ENCODE data around the gene RCOR1. TPM values are rescaled to one million over a fixed set of nuclear protein-coding genes. Genes with fewer than 3 reads are reported as not detected.

Gene RCOR1
- total RNA-seq, 1 experiment from 2014 or later = 7.1 TPM

DNA sequence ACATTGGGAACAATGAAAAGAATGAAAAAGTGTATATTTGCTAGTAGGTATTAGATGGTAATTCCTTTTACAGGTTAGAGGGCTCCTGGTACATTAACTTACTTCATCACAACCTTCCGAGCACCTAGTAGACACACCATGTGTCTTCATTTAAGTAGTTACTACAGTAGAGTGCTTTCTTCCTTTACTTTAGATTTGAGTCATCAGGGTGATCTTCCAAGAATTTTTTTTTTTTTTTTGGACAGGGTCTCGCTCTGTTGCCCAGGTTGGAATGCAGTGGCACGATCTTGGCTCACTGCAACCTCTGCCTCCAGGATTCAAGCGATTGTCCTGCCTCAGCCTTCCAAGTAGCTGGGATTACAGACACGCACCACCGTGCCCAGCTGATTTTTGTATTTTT is 105.1 kb downstream of the RCOR1 start:
- Histone ChIP-seq H3K9me3 (no peaks in the 10 kb centered on the region; the same call in 1 of the 2 replicates), H3K36me3 (0 out of 2 replicates have a peak, but pooled peaks cover 5% of the 10 kb centered on the region), H3K4me3 (no peak overlapping the region), H3K27me3 (no peaks in the 10 kb centered on the region)
- no peak for DNase-seq

DNA sequence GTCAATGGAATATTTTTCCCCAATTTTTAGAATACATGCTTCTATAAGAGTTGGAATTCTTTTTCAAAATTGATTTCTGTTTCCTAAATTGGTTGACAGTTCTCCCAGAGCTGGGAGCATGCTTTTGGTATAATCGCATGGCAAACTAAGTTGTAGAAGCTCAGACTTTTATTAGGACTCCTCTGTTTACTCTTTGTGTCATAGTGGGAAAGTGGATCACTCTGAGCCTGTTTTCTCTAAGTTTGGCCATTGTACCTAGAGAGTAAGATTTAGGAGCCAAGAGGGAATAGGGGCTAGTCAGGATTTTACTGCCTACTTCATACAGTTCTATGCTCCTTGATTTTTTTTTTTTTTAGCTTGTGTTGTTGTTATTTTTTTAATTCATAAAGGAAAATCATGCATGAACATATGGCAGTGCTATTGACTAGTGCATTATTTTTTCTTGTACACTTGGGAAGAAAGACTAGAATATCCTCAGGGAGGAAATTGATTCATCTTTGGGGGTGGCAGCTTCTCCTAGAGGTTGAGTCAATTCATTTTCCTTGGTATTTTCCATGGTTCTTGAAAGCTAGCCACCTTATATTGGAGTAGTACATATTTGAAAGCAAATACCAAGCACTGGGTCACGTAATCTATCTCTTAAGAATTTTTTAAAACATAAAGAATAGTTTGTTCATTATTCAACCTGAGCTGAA is 107.1 kb downstream of the RCOR1 start:
- no peak for DNase-seq
- Histone ChIP-seq H3K27me3 (no peaks in the 10 kb centered on the region), H3K4me3 (no peak overlapping the region), H3K36me3 (peaks cover 12% of the 10 kb centered on the region), H3K9me3 (no peaks in the 10 kb centered on the region; the same call in 1 of the 2 replicates)

DNA sequence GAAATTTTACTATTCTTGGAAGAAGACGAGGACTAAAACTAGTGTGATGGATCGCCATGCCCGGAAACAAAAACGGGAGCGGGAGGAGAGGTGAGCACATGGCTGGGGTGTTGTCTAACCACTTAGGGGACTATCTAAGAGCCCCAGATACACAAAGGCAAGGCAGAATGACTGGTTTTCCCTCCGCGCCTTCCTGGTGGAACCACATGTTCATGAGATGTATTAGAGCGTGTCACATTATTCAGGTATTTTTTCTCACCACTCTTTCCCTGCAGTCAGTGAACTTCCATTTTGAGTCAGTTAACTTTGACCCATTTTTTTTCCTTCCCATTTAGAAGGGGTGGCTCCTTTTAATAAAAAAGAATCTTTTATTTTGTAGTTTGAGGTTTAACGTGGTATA is 116.0 kb downstream of the RCOR1 start:
- H3K27me3 ChIP-seq = no peaks in the 10 kb centered on the region
- peaks cover under 1% of the 10 kb centered on the region; the same call in 1 of the 2 replicates for H3K36me3 ChIP-seq
- no peak for DNase-seq
- no peak overlapping the region for H3K4me3 ChIP-seq
- 0 out of 2 replicates have a peak, but pooled peaks cover 2% of the 10 kb centered on the region for H3K9me3 ChIP-seq

DNA sequence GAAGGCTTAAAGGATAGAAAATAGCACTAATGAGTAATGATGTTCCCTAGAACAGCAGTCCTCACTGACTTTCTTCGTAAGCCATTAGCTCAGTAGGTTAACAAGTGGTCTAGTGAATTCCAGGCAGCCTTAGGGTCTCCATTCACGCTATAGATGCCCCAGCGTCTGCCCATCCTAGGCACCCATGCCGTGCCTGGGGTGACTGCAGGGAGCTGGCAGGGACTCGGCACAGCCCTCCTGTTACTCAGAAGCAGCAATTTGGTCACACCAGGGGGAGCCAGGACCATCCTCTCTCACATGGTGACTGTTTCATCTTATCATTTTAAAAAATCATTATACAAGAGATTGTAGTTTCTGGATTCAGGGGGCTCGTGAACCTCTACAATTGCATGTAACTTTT is 118.8 kb downstream of the RCOR1 start:
- Histone ChIP-seq H3K9me3 (0 out of 2 replicates have a peak, but pooled peaks cover under 1% of the 10 kb centered on the region), H3K36me3 (no peaks in the 10 kb centered on the region), H3K4me3 (no peak overlapping the region), H3K27me3 (no peaks in the 10 kb centered on the region)
- no peak for DNase-seq

DNA sequence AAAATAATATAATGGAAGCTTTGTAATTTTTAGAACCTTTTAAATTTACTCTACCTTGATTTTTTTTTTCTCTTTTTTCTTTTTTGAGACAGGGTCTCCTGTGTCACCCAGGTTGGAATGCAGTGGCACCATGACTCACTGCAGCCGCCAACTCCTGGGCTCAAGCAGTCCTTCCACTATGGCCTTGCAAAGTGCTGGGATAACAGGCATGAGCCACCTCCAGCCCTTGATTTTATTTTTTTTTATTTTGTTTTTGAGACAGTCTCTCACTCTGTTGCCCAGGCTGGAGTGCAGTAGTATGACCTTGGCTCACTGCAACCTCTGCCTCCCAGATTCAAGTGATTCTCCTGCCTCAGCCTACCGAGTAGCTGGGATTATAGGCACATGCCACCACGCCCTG is 119.5 kb downstream of the RCOR1 start:
- Histone ChIP-seq H3K4me3 (no peak overlapping the region), H3K9me3 (no peaks in the 10 kb centered on the region), H3K27me3 (no peaks in the 10 kb centered on the region), H3K36me3 (no peaks in the 10 kb centered on the region)
- DNase-seq = no peak

GRCh38 chr14:102717276-102717675 is 124.8 kb downstream of the RCOR1 start:
- no peaks in the 10 kb centered on the region for H3K36me3 ChIP-seq

DNA sequence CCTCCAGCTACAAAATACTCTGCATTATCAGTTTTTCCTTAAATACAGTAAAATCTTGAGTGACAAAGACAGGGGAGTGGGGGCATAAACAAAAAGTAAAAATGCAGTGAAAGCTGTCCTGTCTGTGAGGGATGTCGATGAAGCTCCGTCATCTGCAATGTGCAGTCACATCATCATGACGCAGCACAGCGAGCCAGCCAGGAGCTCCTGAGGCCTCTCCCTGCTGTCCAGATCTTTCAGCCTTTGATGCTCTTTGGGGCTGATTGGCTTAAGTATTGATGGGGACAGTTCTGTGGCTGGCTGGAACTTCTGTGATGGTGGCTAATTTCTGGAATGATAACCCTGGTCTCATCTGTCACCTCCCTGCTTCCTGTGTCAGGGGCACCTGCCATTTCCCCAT is 130.2 kb downstream of the RCOR1 start:
- Histone ChIP-seq H3K9me3 (no peaks in the 10 kb centered on the region), H3K36me3 (no peaks in the 10 kb centered on the region), H3K4me3 (no peak overlapping the region), H3K27me3 (no peaks in the 10 kb centered on the region)
- no peak for DNase-seq

More at GRCh38 chr14:102717276-102717675, 124.8 kb downstream of the RCOR1 start:
- Histone ChIP-seq H3K4me3 (no peak overlapping the region), H3K27me3 (no peaks in the 10 kb centered on the region), H3K9me3 (no peaks in the 10 kb centered on the region)
- no peak for DNase-seq

- Histone ChIP-seq H3K36me3 (no peaks in the 10 kb centered on the region), H3K27me3 (no peaks in the 10 kb centered on the region), H3K4me3 (no peak overlapping the region), H3K9me3 (no peaks in the 10 kb centered on the region)
- no peak for DNase-seq
These were observed 131.2 kb downstream of the RCOR1 start for GRCh38 chr14:102723650-102724049.

- Histone ChIP-seq H3K36me3 (no peaks in the 10 kb centered on the region), H3K27me3 (no peaks in the 10 kb centered on the region), H3K4me3 (no peak overlapping the region)
These were observed 133.9 kb downstream of the RCOR1 start for GRCh38 chr14:102726191-102726949.

DNA sequence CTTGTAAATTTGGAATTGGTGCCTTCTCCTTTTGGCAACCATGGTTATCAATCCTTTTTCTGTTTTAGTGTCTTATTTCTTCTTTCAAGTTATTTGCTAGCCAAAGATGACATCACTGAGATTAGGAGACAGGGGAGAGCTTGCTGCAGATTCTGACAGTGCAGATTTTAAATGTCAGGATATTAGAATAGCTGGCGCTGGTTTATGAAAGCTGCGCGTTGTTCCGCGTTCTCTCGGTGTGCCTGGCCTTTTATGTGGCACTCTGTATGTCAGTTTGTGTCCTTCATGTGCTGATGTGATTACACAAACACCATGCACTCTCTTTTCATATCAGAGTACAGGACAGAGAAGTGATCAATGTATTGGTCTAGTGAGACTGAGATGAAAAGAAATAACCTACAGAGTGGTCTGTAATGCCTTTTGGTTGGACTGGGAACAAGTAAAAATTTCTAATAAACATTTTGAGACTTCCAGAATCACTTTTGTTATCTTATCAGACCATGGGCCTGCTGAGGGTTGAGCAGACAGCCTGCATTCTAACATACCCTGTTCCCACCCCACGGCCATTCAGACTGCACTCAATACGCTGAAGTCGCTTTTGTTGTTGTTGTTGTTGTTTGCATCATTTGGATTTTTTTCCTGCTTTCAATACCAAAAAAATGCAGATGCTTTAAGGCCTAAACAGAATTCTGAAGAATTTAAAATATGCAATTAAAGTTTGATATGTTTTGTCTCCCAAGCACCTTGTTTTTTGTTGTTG is 135.1 kb downstream of the RCOR1 start:
- no peaks in the 10 kb centered on the region for H3K27me3 ChIP-seq
- H3K9me3 ChIP-seq = no peaks in the 10 kb centered on the region
- no peak overlapping the region for H3K4me3 ChIP-seq
- H3K36me3 ChIP-seq = no peaks in the 10 kb centered on the region
- no peak for DNase-seq

More at GRCh38 chr14:102726191-102726949, 133.9 kb downstream of the RCOR1 start:
- no peak for DNase-seq
- no peaks in the 10 kb centered on the region for H3K9me3 ChIP-seq

- Histone ChIP-seq H3K27me3 (no peaks in the 10 kb centered on the region), H3K9me3 (no peaks in the 10 kb centered on the region), H3K4me3 (no peak overlapping the region), H3K36me3 (no peaks in the 10 kb centered on the region)
- no peak for DNase-seq
These were observed 136.1 kb downstream of the RCOR1 start for GRCh38 chr14:102728501-102728900.

GRCh38 chr14:102729268-102729667 is 136.8 kb downstream of the RCOR1 start:
- DNase-seq = no peak
- Histone ChIP-seq H3K9me3 (no peaks in the 10 kb centered on the region), H3K36me3 (no peaks in the 10 kb centered on the region), H3K4me3 (no peak overlapping the region), H3K27me3 (no peaks in the 10 kb centered on the region)

DNA sequence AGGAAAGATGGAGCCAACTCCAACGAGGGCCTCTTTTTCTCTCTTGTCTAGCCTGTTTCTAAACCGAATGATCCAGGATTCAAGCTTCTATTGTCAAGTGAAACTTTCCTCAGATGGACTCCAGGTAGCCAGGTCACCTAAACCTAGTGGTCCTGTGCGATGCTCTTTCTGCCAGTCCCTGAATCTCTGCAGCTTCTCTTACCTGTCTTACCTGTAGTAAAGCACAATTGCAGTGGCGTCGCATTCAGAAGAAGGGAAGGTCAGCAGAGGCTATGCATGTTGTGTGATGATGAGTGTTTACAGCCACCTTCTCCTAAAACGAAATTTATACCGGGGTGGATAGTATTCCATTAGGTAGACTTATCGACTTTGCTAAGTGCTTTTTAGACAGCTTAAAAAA is 137.4 kb downstream of the RCOR1 start:
- Histone ChIP-seq H3K4me3 (no peak overlapping the region), H3K36me3 (no peaks in the 10 kb centered on the region), H3K27me3 (no peaks in the 10 kb centered on the region), H3K9me3 (no peaks in the 10 kb centered on the region)
- no peak for DNase-seq

DNA sequence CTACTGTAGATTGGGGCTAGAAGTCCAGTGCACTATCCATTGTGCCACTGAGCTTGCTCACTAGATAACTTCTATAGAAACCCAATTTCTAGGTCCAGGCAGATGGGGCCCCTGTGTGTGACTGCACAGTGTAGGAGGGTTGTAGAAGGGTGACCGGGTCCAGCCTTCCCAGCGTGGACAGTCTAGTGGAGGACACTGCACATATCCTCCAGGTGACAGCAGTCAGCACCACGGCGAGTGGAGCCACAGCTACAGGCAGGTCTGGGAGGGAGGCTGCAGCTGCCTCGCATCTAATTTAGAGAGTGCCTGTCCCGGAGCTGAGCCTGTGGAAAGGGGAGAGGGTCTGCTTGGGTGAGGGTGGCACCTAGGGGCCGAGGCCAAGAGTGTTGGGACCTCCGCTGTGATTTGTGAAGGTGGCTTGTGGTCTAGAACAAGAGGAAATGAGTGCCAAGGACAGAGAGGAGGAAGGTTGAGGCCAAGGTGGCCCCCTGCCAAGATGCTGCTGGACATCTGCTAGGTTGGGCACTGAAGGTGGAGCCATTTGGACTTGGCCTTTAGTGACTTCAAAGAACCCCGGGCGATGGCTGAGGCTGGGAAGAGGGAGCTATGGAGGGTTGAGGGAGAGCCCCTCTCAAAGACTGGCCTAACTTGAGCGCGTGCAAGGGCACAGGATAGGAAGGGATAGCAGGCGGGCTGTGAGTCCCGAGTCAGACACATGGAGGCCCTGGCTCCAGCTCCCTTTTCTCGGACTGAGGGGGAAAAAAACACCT is 138.8 kb downstream of the RCOR1 start:
- no peak for DNase-seq
- H3K9me3 ChIP-seq = no peaks in the 10 kb centered on the region
- H3K36me3 ChIP-seq = no peaks in the 10 kb centered on the region
- no peak overlapping the region for H3K4me3 ChIP-seq
- no peaks in the 10 kb centered on the region for H3K27me3 ChIP-seq

GRCh38 chr14:102731871-102732800 is 139.7 kb downstream of the RCOR1 start:
- Histone ChIP-seq H3K9me3 (no peaks in the 10 kb centered on the region), H3K36me3 (no peaks in the 10 kb centered on the region), H3K27me3 (no peaks in the 10 kb centered on the region), H3K4me3 (no peak overlapping the region)
- no peak for DNase-seq

- Histone ChIP-seq H3K4me3 (no peak overlapping the region), H3K36me3 (no peaks in the 10 kb centered on the region), H3K9me3 (no peaks in the 10 kb centered on the region), H3K27me3 (no peaks in the 10 kb centered on the region)
- no peak for DNase-seq
These were observed 140.5 kb downstream of the RCOR1 start for GRCh38 chr14:102732924-102733323.
